ENCODE data around the gene DMPK.

DMPK gene

GRCh38 chr19:45789035-45789786, 6.9 kb upstream of the DMPK start:
- Histone ChIP-seq H3K79me2 (ENCODE audit: insufficient read depth, low read depth) (peaks cover 18% of the 10 kb centered on the region), H3K27ac (no peak overlapping the region), H4K20me1 (ENCODE audit: insufficient read depth) (no peaks in the 10 kb centered on the region), H3K27me3 (ENCODE audit: insufficient read depth, low read depth) (no peaks in the 10 kb centered on the region), H3K9ac (no peak overlapping the region), H2AFZ (ENCODE audit: low read depth) (no peak overlapping the region), H3K4me3 (IDR thresholded peaks at IDR 0.05; ENCODE audit: insufficient read depth, low read depth, low read length) (no peak overlapping the region), H3K36me3 (ENCODE audit: insufficient read depth) (peaks cover 7% of the 10 kb centered on the region; the same call in 1 of the 2 replicates), H3K4me2 (no peak overlapping the region), H3K4me1 (ENCODE audit: low read depth, poor library complexity, severe bottlenecking) (peaks cover 20% of the 10 kb centered on the region)
- TF ChIP-seq CTCF (conservative IDR thresholded peaks at IDR 0.05; ENCODE audit: low read depth, low read length): no peak

GRCh38 chr19:45786533-45786894, 4.2 kb upstream of the DMPK start:
- H3K4me3 ChIP-seq (IDR thresholded peaks at IDR 0.05; ENCODE audit: insufficient read depth, low read depth, low read length): no peak overlapping the region
- TF ChIP-seq CTCF (conservative IDR thresholded peaks at IDR 0.05; ENCODE audit: low read depth, low read length): no peak
- no peaks in the 10 kb centered on the region for H3K27me3 ChIP-seq (ENCODE audit: insufficient read depth, low read depth)
- peaks cover 11% of the 10 kb centered on the region for H3K79me2 ChIP-seq (ENCODE audit: insufficient read depth, low read depth)
- no peaks in the 10 kb centered on the region for H4K20me1 ChIP-seq (ENCODE audit: insufficient read depth)
- H3K27ac ChIP-seq: no peak overlapping the region
- no peak overlapping the region for H3K9ac ChIP-seq
- H3K4me1 ChIP-seq (ENCODE audit: low read depth, poor library complexity, severe bottlenecking): peaks cover 12% of the 10 kb centered on the region
- H2AFZ ChIP-seq (ENCODE audit: low read depth): no peak overlapping the region
- H3K4me2 ChIP-seq: no peak overlapping the region
- peaks cover 7% of the 10 kb centered on the region; the same call in 1 of the 2 replicates for H3K36me3 ChIP-seq (ENCODE audit: insufficient read depth)

- Histone ChIP-seq H2AFZ (ENCODE audit: low read depth) (no peak overlapping the region), H3K9ac (no peak overlapping the region), H3K27ac (no peak overlapping the region), H3K4me2 (no peak overlapping the region), H3K36me3 (ENCODE audit: insufficient read depth) (peaks cover 6% of the 10 kb centered on the region; the same call in 1 of the 2 replicates), H4K20me1 (ENCODE audit: insufficient read depth) (no peaks in the 10 kb centered on the region), H3K4me3 (IDR thresholded peaks at IDR 0.05; ENCODE audit: insufficient read depth, low read depth, low read length) (no peak overlapping the region), H3K4me1 (ENCODE audit: low read depth, poor library complexity, severe bottlenecking) (peaks cover 12% of the 10 kb centered on the region), H3K79me2 (ENCODE audit: insufficient read depth, low read depth) (peaks cover 5% of the 10 kb centered on the region; the same call in 1 of the 2 replicates), H3K27me3 (ENCODE audit: insufficient read depth, low read depth) (no peaks in the 10 kb centered on the region)
- no peak for TF ChIP-seq CTCF (conservative IDR thresholded peaks at IDR 0.05; ENCODE audit: low read depth, low read length)
Observed at GRCh38 chr19:45785781-45786532, 3.7 kb upstream of the DMPK start.

GRCh38 chr19:45785097-45785496, 2.8 kb upstream of the DMPK start:
- H3K4me1 ChIP-seq (ENCODE audit: low read depth, poor library complexity, severe bottlenecking): peaks cover 15% of the 10 kb centered on the region
- no peaks in the 10 kb centered on the region for H3K79me2 ChIP-seq (ENCODE audit: insufficient read depth, low read depth)
- H3K27ac ChIP-seq: no peak overlapping the region
- H3K4me2 ChIP-seq: no peak overlapping the region
- no peak overlapping the region for H3K4me3 ChIP-seq (IDR thresholded peaks at IDR 0.05; ENCODE audit: insufficient read depth, low read depth, low read length)
- H3K27me3 ChIP-seq (ENCODE audit: insufficient read depth, low read depth): no peaks in the 10 kb centered on the region; the same call in 1 of the 2 replicates
- H4K20me1 ChIP-seq (ENCODE audit: insufficient read depth): no peaks in the 10 kb centered on the region
- no peak overlapping the region for H3K9ac ChIP-seq
- H3K36me3 ChIP-seq (ENCODE audit: insufficient read depth): no peaks in the 10 kb centered on the region; the same call in 1 of the 2 replicates
- no peak overlapping the region for H2AFZ ChIP-seq (ENCODE audit: low read depth)
- no peak for TF ChIP-seq CTCF (conservative IDR thresholded peaks at IDR 0.05; ENCODE audit: low read depth, low read length)

All from KMS-11 (cell line).